Germinal center (tissue), 1 donor: ENCODE data around the gene FAM53A.
"Not testable (repeated sequence)": the region's sequence is repeated elsewhere in the genome, so short reads cannot be mapped to it uniquely, and the experiment has no call there.

ENCODE experiments used
- DNase-seq: peaks from one replicate; pipeline ENCODE4 v3.0.0; 2012; ENCODE audit warnings: mixed read lengths, low spot score

Gene FAM53A

GRCh38 chr4:1659104-1660043 lies 24.7 kb downstream of the FAM53A start:
- DNase-seq = no peak

DNA sequence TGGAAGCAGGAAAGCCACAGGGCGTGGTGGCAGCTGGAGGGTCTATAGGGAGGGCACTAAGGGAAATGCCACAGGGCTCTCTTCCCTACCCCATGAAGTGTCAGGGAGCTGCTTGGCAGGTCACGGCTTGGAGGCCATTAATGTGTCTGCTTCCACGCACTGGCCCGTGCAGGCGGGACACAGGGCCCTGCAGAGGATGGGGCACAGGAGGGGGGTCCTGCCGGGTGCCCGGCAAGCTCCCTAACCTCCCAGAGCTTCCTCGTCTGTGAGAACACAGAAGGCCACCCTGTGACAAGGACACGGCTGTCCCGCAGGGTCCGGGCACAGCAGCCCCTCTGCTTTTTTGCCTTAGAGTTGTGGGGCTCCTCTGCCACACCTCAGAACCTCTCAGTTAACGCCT lies 25.5 kb downstream of the FAM53A start:
- no peak for DNase-seq

DNA sequence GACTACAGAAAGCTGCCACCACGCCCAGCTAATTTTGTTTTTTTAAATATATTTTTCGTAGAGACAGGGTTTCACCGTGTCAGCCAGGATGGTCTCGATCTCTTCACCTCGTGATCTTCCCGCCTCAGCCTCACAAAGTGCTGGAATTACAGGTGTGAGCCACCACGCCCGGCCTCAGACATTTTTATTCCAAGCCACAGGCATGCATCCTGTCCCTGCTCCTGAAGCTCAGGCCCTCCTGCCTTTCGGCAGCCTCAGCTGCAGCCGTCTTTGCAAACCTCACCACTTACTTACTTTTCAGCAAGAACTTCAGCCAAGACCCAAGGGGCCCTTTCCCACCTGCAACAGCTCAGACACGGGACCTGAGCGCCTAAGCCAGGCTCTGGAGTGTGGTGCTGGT lies 26.0 kb downstream of the FAM53A start:
- no peak for DNase-seq

GRCh38 chr4:1656986-1657385 lies 27.1 kb downstream of the FAM53A start:
- DNase-seq = no peak

DNA sequence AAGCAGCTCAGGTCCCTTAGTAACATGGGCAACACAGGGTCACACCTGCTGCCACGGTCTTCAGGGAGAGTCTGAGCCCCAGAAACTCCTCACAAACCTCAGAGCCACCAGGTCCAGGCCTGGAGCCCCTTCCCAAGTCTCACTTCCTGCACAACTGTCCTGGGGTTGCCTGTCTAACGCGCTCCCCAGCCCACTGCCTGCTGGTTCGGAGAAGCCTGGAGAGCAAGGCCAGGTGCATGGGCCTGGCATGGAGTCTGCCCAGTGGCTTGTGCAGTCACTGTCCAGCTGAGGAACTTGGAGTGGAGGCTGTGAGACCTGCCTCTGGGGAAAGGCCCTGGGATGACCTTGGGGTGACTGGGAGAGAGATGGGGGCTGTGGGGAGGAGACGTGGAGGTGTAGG lies 28.0 kb downstream of the FAM53A start:
- DNase-seq = no peak

GRCh38 chr4:1655676-1656075 lies 28.4 kb downstream of the FAM53A start:
- no peak for DNase-seq

- no peak for DNase-seq
Observed at GRCh38 chr4:1655081-1655480, 29.0 kb downstream of the FAM53A start.

DNA sequence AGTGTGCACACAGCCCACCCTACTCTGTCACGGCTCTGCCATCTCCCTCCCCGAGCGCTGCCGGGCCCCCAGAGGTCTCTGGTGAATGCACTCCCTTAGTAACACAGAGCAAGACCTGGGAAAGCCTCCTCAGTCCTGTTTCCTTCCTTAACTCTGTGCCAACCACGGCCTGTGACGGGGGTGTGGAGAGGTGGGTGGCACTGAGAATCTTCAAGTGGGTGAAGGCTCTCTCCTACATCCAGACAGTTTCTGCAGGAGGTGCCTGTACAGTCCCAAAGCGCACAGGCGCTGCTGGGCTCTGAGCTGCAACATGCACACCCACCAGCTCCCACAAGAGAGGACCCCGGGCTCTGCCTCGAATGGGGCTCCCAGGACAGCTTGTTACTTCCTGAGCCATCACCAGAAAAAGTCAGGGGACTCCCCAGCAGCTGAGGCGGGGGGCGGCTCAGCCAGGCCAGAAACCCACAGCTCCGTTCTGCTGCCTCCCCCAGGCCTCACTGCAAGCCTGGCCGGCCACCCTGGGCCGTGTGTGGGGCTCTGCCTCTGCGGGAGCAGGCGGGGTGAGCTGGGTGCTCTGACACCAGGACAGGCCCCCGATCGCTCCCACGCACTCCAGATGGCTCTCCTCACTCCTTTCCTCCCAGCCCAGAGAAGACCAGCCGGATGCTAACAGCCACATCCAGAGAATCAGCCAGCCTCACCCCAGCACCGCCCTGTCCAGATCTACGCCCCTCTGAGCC lies 29.7 kb downstream of the FAM53A start:
- DNase-seq = no peak

DNA sequence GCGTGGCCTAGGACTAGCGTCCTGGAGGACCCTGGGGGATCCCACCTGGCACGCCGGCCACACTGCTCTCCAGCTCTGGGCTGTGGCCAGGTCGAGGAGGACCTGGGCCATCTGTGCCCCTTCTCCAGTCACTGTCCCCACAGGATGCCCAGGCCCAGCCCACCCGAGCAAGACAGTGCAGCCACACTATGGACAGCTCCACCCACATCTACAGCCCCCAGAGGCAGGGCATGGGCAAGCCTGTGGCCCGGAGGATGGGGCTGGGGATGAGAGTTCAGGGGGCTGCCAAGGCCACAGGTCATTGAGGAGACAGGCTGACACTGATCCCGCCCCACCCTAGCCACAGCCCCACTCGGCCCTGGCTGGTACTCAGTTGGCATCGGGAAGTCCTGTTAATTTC lies 30.3 kb downstream of the FAM53A start:
- DNase-seq = no peak

- DNase-seq = no peak
Observed at GRCh38 chr4:1652088-1652487, 32.0 kb downstream of the FAM53A start.

- DNase-seq = no peak
Observed at GRCh38 chr4:1651609-1652008, 32.5 kb downstream of the FAM53A start.

- no peak for DNase-seq
Observed at GRCh38 chr4:1648962-1649361, 35.2 kb downstream of the FAM53A start.

GRCh38 chr4:1647432-1647831 lies 36.7 kb downstream of the FAM53A start:
- no peak for DNase-seq

DNA sequence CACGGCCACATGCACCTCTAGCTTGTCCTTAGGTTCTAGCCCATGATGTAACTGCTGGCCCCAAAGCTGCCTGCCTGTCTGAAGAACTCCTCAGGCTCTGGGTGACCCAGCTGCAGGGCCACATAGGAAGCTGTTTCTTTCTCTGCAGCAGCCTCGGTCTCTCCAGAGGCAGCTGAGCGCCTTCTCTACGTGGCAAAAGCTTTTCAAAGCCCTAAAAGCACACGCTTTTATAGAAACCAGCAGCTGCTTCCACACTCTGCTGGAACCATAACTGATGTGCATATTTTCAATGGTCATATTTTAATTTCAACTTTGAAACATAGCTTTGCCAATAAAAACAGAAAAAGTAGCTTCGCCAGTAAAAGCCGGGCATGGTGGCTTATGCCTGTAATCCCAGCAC lies 37.4 kb downstream of the FAM53A start:
- no peak for DNase-seq

GRCh38 chr4:1644891-1645657 lies 39.0 kb downstream of the FAM53A start:
- DNase-seq = no peak

DNA sequence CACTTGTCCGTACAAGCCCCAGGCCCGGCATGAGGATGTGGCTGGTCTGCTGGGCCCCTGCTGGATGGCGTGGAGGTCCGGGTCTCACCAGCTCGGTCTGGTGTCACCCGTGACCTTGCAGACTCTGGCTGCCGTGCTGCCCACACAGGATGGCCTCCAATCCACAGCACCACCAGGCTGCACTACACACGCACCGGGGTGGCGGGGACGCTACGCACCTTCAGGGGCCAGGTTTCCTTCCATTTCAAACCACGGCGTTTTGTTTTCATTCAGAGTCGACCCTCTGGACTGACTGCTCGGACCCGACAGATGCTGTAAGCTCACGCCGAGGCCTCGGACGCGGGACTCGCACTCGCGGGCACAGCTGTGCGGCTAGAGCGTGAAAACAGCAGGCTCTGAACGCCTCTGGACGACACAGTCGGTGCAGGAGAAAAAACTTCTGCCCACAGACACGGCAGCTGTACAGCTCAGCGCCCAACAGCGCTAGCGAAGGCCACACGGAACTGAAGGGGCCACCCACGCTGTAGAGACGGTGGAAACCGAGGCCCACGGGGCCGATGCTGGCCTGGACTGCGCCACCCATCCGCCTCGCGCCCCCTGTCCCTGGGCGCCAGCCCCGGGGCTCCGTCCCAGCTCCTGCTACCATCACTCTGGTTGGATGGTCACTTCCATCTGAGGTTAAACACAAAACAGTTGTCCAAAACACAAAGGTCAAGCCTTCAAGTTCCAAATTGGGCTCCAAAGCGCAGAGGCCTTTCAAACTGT lies 40.0 kb downstream of the FAM53A start:
- DNase-seq = no peak

DNA sequence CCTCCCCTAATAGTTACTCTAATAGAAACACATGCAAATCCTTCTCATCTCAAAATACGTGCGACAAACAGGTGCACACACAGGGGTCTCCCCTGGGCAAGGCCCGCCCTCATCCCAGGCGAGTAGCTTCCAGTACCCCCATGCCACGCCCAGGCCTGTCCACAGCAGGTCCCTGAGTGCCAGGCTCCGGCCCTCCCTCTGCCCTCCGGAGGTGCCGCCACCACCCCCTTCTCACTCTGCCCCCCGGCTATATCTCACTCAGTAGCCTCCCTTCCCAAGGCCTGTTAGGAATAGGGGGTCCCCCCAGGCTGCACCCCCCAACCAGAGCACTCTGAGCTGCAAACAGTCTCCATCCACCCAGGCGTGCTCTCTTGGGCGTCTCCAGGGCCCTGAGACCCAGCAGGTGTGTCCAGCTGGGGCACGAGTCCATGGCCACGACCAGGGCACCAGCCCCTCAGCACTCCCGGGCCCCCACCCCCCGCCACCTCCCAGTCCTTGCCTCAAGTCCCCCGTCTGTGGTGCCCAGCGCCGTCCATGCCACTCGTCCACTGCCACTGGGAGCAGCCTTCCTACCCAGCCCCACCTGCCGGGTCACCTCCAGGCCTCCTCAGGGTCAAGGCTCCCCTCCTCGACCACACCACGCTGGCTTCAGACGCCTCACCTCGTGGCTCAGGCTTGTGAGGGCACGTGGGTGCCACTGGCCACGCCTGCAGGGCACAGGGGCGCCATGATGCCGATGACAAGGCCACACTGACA lies 41.7 kb downstream of the FAM53A start:
- DNase-seq = no peak

- no peak for DNase-seq
Observed at GRCh38 chr4:1641671-1642070, 42.4 kb downstream of the FAM53A start.

DNA sequence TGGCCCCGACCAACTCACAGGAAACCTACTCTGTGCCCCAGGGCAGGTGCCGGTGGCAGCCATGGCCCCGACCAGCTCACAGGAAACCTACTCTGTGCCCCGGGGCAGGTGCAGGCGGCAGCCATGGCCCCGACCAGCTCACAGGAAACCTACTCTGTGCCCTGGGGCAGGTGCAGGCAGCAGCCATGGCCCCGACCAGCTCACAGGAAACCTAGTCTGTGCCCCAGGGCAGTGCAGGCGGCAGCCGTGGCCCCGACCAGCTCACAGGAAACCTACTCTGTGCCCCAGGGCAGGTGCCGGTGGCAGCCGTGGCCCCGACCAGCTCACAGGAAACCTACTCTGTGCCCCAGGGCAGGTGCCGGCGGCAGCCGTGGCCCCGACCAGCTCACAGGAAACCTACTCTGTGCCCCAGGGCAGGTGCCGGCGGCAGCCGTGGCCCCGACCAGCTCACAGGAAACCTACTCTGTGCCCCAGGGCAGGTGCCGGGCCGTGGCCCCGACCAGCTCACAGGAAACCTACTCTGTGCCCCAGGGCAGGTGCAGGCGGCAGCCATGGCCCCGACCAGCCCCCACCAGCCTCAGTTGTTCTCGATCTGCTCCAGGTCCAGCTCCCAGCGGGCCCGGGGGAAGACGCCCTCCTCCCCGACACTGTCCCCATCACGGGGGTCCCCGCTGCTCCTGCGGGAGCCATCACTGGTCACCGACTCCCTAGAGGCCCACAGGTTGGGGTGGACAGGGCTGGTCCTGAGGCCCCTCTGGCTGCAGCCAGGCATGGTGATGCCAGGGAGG lies 43.2 kb downstream of the FAM53A start:
- DNase-seq = not testable (repeated sequence)

- no peak for DNase-seq
Observed at GRCh38 chr4:1640190-1640589, 43.9 kb downstream of the FAM53A start.
